HG03354 (cell line): Measurements from ENCODE around the gene RAPGEF5.

Experiments used
- ATAC-seq: cut with Tn5 transposase; IDR thresholded peaks from one replicate; pipeline ENCODE4 v1.9.1; 2021; ENCODE audit warnings: mild to moderate bottlenecking; ENCODE audit not compliant: unreplicated experiment, poor library complexity, severe bottlenecking

Gene RAPGEF5

GRCh38 chr7:22204312-22204711 lies 152.6 kb downstream of the RAPGEF5 start:
- no peak for ATAC-seq

GRCh38 chr7:22202141-22202540 lies 154.8 kb downstream of the RAPGEF5 start:
- ATAC-seq = no peak

- no peak for ATAC-seq
These were observed 155.6 kb downstream of the RAPGEF5 start for GRCh38 chr7:22201186-22201880.

GRCh38 chr7:22200777-22201176 lies 156.2 kb downstream of the RAPGEF5 start:
- no peak for ATAC-seq

- ATAC-seq = no peak
These were observed 156.7 kb downstream of the RAPGEF5 start for GRCh38 chr7:22200238-22200637.

GRCh38 chr7:22197376-22197775 lies 159.6 kb downstream of the RAPGEF5 start:
- no peak for ATAC-seq

GRCh38 chr7:22196429-22196828 lies 160.5 kb downstream of the RAPGEF5 start:
- ATAC-seq = no peak

- ATAC-seq = no peak
These were observed 161.4 kb downstream of the RAPGEF5 start for GRCh38 chr7:22195397-22196172.

- no peak for ATAC-seq
These were observed 162.2 kb downstream of the RAPGEF5 start for GRCh38 chr7:22194658-22195273.

GRCh38 chr7:22193450-22193983 lies 163.4 kb downstream of the RAPGEF5 start:
- ATAC-seq = no peak

- no peak for ATAC-seq
These were observed 164.2 kb downstream of the RAPGEF5 start for GRCh38 chr7:22192801-22193200.

GRCh38 chr7:22190736-22191135 lies 166.2 kb downstream of the RAPGEF5 start:
- no peak for ATAC-seq

- ATAC-seq = no peak
These were observed 167.2 kb downstream of the RAPGEF5 start for GRCh38 chr7:22189741-22190140.

- ATAC-seq = no peak
These were observed 167.7 kb downstream of the RAPGEF5 start for GRCh38 chr7:22189230-22189629.

GRCh38 chr7:22187691-22188348 lies 169.1 kb downstream of the RAPGEF5 start:
- ATAC-seq = no peak

GRCh38 chr7:22185559-22185958 lies 171.4 kb downstream of the RAPGEF5 start:
- ATAC-seq = no peak

- peak; percentile 78 for ATAC-seq
These were observed 172.3 kb downstream of the RAPGEF5 start for GRCh38 chr7:22184549-22185199.

- ATAC-seq = peak; percentile 51
These were observed 173.3 kb downstream of the RAPGEF5 start for GRCh38 chr7:22183522-22184280.

GRCh38 chr7:22182149-22182548 lies 174.8 kb downstream of the RAPGEF5 start:
- no peak for ATAC-seq
